Breast epithelium (tissue), 4 donors: ENCODE results near the gene KRT15. TPM values are rescaled to one million over a fixed set of nuclear protein-coding genes. Genes with fewer than 3 reads are reported as not detected.

Source experiments
- DNase-seq, 2 donors: peaks; one replicate each; pipeline ENCODE4 v3.0.0-alpha.2; 2019; ENCODE audit warnings: low spot score in 2 of 2
- H3K27ac ChIP-seq, 2 donors: fragments of 200-600 bp; sonication (generic) in 1 of 2; one replicate each; pipeline ENCODE4 v1.5.1; 2016 to 2019; ENCODE audit warnings: mild to moderate bottlenecking in 1 of 2
- H3K27me3 ChIP-seq, 2 donors: fragments of 200-600 bp; sonication (generic) in 1 of 2; one replicate each; pipeline versions ENCODE4 v1.5.1 to v1.6.0; 2017 to 2019; ENCODE audit warnings: control low read depth in 1 of 2, mild to moderate bottlenecking in 1 of 2
- H3K36me3 ChIP-seq: fragments of 200-600 bp; one replicate; pipeline ENCODE4 v1.5.1; 2019
- H3K4me1 ChIP-seq, 2 donors: fragments of 200-600 bp; sonication (generic); one replicate each; pipeline ENCODE4 v1.5.1; 2016 to 2019; ENCODE audit warnings: control low read depth in 1 of 2
- H3K4me3 ChIP-seq, 3 donors: fragments of 200-600 bp; sonication (generic); 1 replicate in 2 of 3; 2 replicates in 1 of 3; pipeline ENCODE4 v1.5.1; 2016 to 2019; ENCODE audit warnings: mild to moderate bottlenecking in 3 of 3, moderate library complexity in 2 of 3
- H3K9me3 ChIP-seq, 2 donors: fragments of 200-600 bp; sonication (generic) in 1 of 2; one replicate each; pipeline ENCODE4 v1.5.1; 2016 to 2019; ENCODE audit warnings: control low read depth in 1 of 2
- CTCF ChIP-seq, 3 donors: fragments of 450-650 bp; IDR thresholded peaks; one replicate each; pipeline ENCODE4 v1.5.1; 2016 to 2017; ENCODE audit warnings: antibody characterized with exemption in 3 of 3, mild to moderate bottlenecking in 3 of 3, moderate library complexity in 3 of 3
- POLR2A ChIP-seq: fragments of 450-650 bp; IDR thresholded peaks from one replicate; pipeline ENCODE4 v1.6.1; 2016; ENCODE audit warnings: antibody characterized with exemption, mild to moderate bottlenecking, moderate library complexity
- POLR2AphosphoS5 ChIP-seq, 3 donors: sonication (generic); formaldehyde crosslinking; IDR thresholded peaks; one replicate each; pipeline ENCODE4 v1.6.1; 2017; ENCODE audit warnings: antibody characterized with exemption in 3 of 3
- intact Hi-C: fragments of 100-400 bp; cut with DNase I; formaldehyde crosslinking; loops from one replicate; pipeline ENCODE4 v1.15.1; 2023; ENCODE audit warnings: low total_unique reads
- total RNA-seq, 3 donors: library from RNA; depleted of rRNA; stranded (reverse); fragments of >200 nt; gene quantifications; one replicate each; pipeline ENCODE4 v1.1.0, GENCODE V29; 2016

The KRT15 gene
- 1,000 to 10,000 TPM in 1 of 3 donors, 100 to 1,000 TPM in 1, under 1 TPM in 1; 0.80 to 2,244 (median 331) TPM for total RNA-seq

- no peaks in the 10 kb centered on the region for H3K36me3 ChIP-seq
- peak within 1 kb of the TSS; percentile 89 to 92 for H3K27ac ChIP-seq
- peak within 1 kb of the TSS in 2 of 3 donors; percentile 54 to 60 for H3K4me3 ChIP-seq
- H3K9me3 ChIP-seq: no peaks in the 10 kb centered on the region
- no peaks in the 10 kb centered on the region for H3K27me3 ChIP-seq
- intact Hi-C loops: no loop called here
- peaks cover 0 to 6% of the 10 kb centered on the region in 2 donors for H3K4me1 ChIP-seq
- TF ChIP-seq POLR2A (peak; percentile 30), CTCF (IDR thresholded peaks at IDR 0.05) (no peak), POLR2AphosphoS5 (IDR thresholded peaks at IDR 0.05) (peak in 2 of 3 donors; percentile 25 to 49)
- peak in 1 of 2 donors; percentile 65 for DNase-seq
These were observed at the start of gene KRT15 for GRCh38 chr17:41518789-41519449. Gene KRT15, minus strand, starts transcription at chr17:41518890. Its CDS starts 63 bp downstream, at chr17:41518827.

GRCh38 chr17:41567317-41567716 is 48.6 kb upstream of the KRT15 start:
- intact Hi-C loops: no loop called here
- no peaks in the 10 kb centered on the region for H3K9me3 ChIP-seq
- H3K36me3 ChIP-seq: no peaks in the 10 kb centered on the region
- DNase-seq: no peak
- no peak overlapping the region for H3K4me3 ChIP-seq
- TF ChIP-seq POLR2AphosphoS5 (IDR thresholded peaks at IDR 0.05): no peak
- no peaks in the 10 kb centered on the region for H3K4me1 ChIP-seq
- no peak overlapping the region for H3K27ac ChIP-seq
- no peaks in the 10 kb centered on the region for H3K27me3 ChIP-seq

GRCh38 chr17:41565338-41565737 is 46.6 kb upstream of the KRT15 start:
- H3K4me3 ChIP-seq: no peak overlapping the region
- no peaks in the 10 kb centered on the region for H3K4me1 ChIP-seq
- no peaks in the 10 kb centered on the region for H3K9me3 ChIP-seq
- no peak for DNase-seq
- H3K27me3 ChIP-seq: no peaks in the 10 kb centered on the region
- TF ChIP-seq POLR2AphosphoS5 (IDR thresholded peaks at IDR 0.05) (no peak), CTCF (IDR thresholded peaks at IDR 0.05) (no peak), POLR2A (no peak)
- no peaks in the 10 kb centered on the region for H3K36me3 ChIP-seq
- intact Hi-C loops: no loop called here
- H3K27ac ChIP-seq: no peak overlapping the region

GRCh38 chr17:41563607-41564170 is 45.0 kb upstream of the KRT15 start:
- TF ChIP-seq POLR2AphosphoS5 (IDR thresholded peaks at IDR 0.05) (no peak), POLR2A (no peak), CTCF (IDR thresholded peaks at IDR 0.05) (no peak)
- Histone ChIP-seq H3K27ac (no peak overlapping the region), H3K27me3 (no peaks in the 10 kb centered on the region), H3K9me3 (no peaks in the 10 kb centered on the region), H3K4me1 (no peaks in the 10 kb centered on the region), H3K4me3 (no peak overlapping the region), H3K36me3 (no peaks in the 10 kb centered on the region)
- intact Hi-C loops: no loop called here
- DNase-seq: no peak

GRCh38 chr17:41561554-41561953 is 42.9 kb upstream of the KRT15 start:
- H3K9me3 ChIP-seq: no peaks in the 10 kb centered on the region
- H3K27ac ChIP-seq: no peak overlapping the region
- TF ChIP-seq POLR2AphosphoS5 (IDR thresholded peaks at IDR 0.05) (no peak), CTCF (IDR thresholded peaks at IDR 0.05) (no peak), POLR2A (no peak)
- H3K36me3 ChIP-seq: no peaks in the 10 kb centered on the region
- no peak for DNase-seq
- H3K4me1 ChIP-seq: no peaks in the 10 kb centered on the region
- no peak overlapping the region for H3K4me3 ChIP-seq
- intact Hi-C loops: no loop called here
- no peaks in the 10 kb centered on the region for H3K27me3 ChIP-seq
